CD4-positive, alpha-beta T cell (primary cell): Measurements from ENCODE around the gene MOBP. TPM values are rescaled to one million over a fixed set of nuclear protein-coding genes. Genes with fewer than 3 reads are reported as not detected.

ENCODE experiments used
- ATAC-seq: fragments of 200-7000 bp; cut with Tn5 transposase; one replicate; pipeline ENCODE4 v1.10.0; 2022; ENCODE audit warnings: mild to moderate bottlenecking; ENCODE audit not compliant: poor library complexity
- CTCF ChIA-PET: fragments of 350-600 bp; sonication (Branson Sonifier 250); formaldehyde crosslinking; loops from one replicate; lab custom pipeline; 2021; ENCODE audit warnings: antibody characterized with exemption, inconsistent platforms; lab: Charles Lee
- POLR2A ChIA-PET: fragments of 350-600 bp; sonication (Branson Sonifier 250); formaldehyde crosslinking; loops from one replicate; lab custom pipeline; 2021; ENCODE audit warnings: antibody characterized with exemption, inconsistent platforms; lab: Charles Lee
- DNase-seq, 14 experiments: peaks; one replicate each; pipeline ENCODE4 v3.0.0-alpha.2; 2013 to 2020; ENCODE audit warnings: mixed read lengths in 2 of 14
- H3K27ac ChIP-seq, 2 donors: one replicate each; pipeline versions ENCODE4 v1.5.1 to v1.7.0; 2013; ENCODE audit warnings: low read length in 2 of 2, low read depth in 1 of 2, mild to moderate bottlenecking in 1 of 2
- H3K27me3 ChIP-seq, 2 experiments: 1 replicate in 1 of 2; 2 replicates in 1 of 2; pipeline versions ENCODE4 v1.6.1 to v1.7.0; 2013; ENCODE audit warnings: low read length in 2 of 2, control low read depth in 1 of 2, mild to moderate bottlenecking in 1 of 2, moderate library complexity in 1 of 2; ENCODE audit not compliant: insufficient read depth in 2 of 2, control insufficient read depth in 1 of 2
- H3K36me3 ChIP-seq: one replicate; pipeline ENCODE4 v1.6.1; 2013; ENCODE audit warnings: low read length, control low read depth; ENCODE audit not compliant: insufficient read depth
- H3K4me1 ChIP-seq: one replicate; pipeline ENCODE4 v1.6.1; 2013; ENCODE audit warnings: low read length, control low read depth; ENCODE audit not compliant: insufficient read depth
- H3K4me3 ChIP-seq: one replicate; pipeline ENCODE4 v1.5.1; 2013; ENCODE audit warnings: mild to moderate bottlenecking, low read length, moderate library complexity
- H3K9me3 ChIP-seq, 2 experiments: 1 replicate in 1 of 2; 2 replicates in 1 of 2; pipeline versions ENCODE4 v1.6.1 to v1.7.0; 2013; ENCODE audit warnings: low read length in 2 of 2, mild to moderate bottlenecking in 2 of 2, control low read depth in 1 of 2, moderate library complexity in 1 of 2; ENCODE audit not compliant: control insufficient read depth in 1 of 2, insufficient read depth in 1 of 2
- H3K27ac Mint-ChIP-seq: one replicate; pipeline ENCODE4 v1.8.0; 2020; ENCODE audit warnings: mixed read lengths
- H3K27me3 Mint-ChIP-seq: one replicate; pipeline ENCODE4 v1.8.0; 2021; ENCODE audit warnings: mixed read lengths
- H3K36me3 Mint-ChIP-seq: one replicate; pipeline ENCODE4 v1.8.0; 2021; ENCODE audit warnings: low read depth, mixed read lengths
- H3K4me1 Mint-ChIP-seq: one replicate; pipeline ENCODE4 v1.8.0; 2021; ENCODE audit warnings: low read depth, mixed read lengths
- H3K4me3 Mint-ChIP-seq: one replicate; pipeline ENCODE4 v1.8.0; 2020; ENCODE audit warnings: mild to moderate bottlenecking, mixed read lengths
- H3K9me3 Mint-ChIP-seq: one replicate; pipeline ENCODE4 v1.8.0; 2020; ENCODE audit warnings: mixed read lengths
- intact Hi-C, 2 experiments: fragments of 100-400 bp; cut with DNase I in 1 of 2; cut with micrococcal nuclease in 1 of 2; formaldehyde crosslinking; loops; one replicate each; pipeline versions ENCODE4 v1.15.1 to v1.9.0; 2023 to 2025; cut with DNase I, micrococcal nuclease
- total RNA-seq, 174 experiments: library from RNA in 2 of 174; stranded (reverse) in 2 of 174; gene quantifications; one replicate each; pipeline ENCODE4 v1.2.3 and lab custom pipeline; 2021 to 2026
- TF ChIP-seq, protein P1 (sequence below): fragments of 200-600 bp; IDR thresholded peaks from one replicate; pipeline ENCODE4 v1.8.0; 2022; ENCODE audit warnings: antibody characterized with exemption, mild to moderate bottlenecking

The MOBP gene
- total RNA-seq, 2 experiments from 2014 or later = not detected

DNA sequence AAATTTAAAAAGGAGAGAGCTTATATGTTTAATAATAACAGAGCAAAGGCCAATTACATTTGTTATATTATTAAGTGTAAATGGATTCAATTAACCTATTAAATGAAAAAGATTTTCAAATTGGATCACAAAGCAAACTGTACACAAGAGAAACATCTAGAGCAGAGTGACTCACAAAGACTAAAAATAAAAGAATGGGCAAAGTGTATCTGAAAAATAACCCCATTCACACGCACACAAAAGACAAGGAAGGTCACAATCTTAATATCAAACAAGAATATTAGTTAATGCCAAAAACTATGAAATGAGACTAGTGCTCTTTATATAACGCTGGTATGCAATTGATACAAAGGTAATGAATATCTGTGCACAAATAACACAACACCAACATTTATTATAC lies 65.7 kb downstream of the MOBP start:
- Mint-ChIP-seq H3K4me1 (no peaks in the 10 kb centered on the region), H3K27me3 (peaks cover 30% of the 10 kb centered on the region), H3K9me3 (no peaks in the 10 kb centered on the region), H3K36me3 (no peaks in the 10 kb centered on the region), H3K27ac (no peak overlapping the region), H3K4me3 (no peak overlapping the region)
- Histone ChIP-seq H3K27ac (no peak overlapping the region), H3K27me3 (no peaks in the 10 kb centered on the region), H3K4me1 (no peaks in the 10 kb centered on the region), H3K4me3 (no peak overlapping the region), H3K36me3 (no peaks in the 10 kb centered on the region), H3K9me3 (no peaks in the 10 kb centered on the region)
- TF ChIP-seq, protein P1, sequence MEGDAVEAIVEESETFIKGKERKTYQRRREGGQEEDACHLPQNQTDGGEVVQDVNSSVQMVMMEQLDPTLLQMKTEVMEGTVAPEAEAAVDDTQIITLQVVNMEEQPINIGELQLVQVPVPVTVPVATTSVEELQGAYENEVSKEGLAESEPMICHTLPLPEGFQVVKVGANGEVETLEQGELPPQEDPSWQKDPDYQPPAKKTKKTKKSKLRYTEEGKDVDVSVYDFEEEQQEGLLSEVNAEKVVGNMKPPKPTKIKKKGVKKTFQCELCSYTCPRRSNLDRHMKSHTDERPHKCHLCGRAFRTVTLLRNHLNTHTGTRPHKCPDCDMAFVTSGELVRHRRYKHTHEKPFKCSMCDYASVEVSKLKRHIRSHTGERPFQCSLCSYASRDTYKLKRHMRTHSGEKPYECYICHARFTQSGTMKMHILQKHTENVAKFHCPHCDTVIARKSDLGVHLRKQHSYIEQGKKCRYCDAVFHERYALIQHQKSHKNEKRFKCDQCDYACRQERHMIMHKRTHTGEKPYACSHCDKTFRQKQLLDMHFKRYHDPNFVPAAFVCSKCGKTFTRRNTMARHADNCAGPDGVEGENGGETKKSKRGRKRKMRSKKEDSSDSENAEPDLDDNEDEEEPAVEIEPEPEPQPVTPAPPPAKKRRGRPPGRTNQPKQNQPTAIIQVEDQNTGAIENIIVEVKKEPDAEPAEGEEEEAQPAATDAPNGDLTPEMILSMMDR = no peak
- ChIA-PET POLR2A (no interaction called here), CTCF (no interaction called here)
- intact Hi-C loops = no loop called here
- no peak for DNase-seq
- no peak for ATAC-seq

DNA sequence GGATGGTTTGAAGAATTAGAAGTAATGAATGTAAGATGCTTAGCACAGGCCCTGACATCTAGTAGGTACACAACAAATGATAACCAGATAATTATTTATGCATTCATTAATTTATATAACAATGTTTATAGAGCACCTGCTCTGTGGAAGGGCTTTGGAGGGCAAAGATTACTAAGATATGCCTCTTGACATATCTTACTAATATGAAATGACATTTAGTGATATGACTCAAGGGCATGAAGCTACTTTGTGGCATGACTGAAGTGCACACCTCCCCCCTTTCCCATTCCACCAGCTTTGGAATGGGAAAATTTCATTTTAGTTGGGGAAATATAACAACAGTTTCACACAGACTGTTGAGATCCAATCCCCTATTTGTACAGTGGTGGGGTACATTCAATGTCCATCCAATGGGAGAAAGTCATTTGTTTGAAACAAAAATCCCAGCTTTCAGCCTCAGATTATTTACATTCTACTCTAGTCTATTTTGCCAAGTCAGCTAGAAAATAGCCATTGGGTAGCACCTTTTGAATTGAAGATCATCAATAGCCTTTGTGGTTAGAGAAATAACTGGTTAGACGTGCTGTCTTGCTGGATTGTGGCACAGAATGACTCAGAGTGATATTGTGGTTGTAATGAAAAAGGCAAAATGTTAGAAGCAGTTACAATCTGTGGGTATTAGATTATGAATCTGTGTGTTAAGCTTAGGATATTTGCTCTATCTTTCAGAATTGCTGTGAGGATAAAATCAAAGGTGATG lies 72.9 kb downstream of the MOBP start:
- H3K27ac Mint-ChIP-seq = no peak overlapping the region
- CTCF ChIA-PET = no interaction called here
- intact Hi-C loops = no loop called here
- TF ChIP-seq, protein P1 = no peak
- H3K27me3 Mint-ChIP-seq = peaks cover 16% of the 10 kb centered on the region
- no peak overlapping the region for H3K27ac ChIP-seq
- H3K36me3 Mint-ChIP-seq = no peaks in the 10 kb centered on the region
- DNase-seq = no peak
- no peaks in the 10 kb centered on the region for H3K36me3 ChIP-seq
- no peaks in the 10 kb centered on the region for H3K4me1 ChIP-seq
- no peak overlapping the region for H3K4me3 Mint-ChIP-seq
- H3K27me3 ChIP-seq = no peaks in the 10 kb centered on the region
- H3K9me3 ChIP-seq = no peaks in the 10 kb centered on the region
- POLR2A ChIA-PET = no interaction called here
- H3K4me1 Mint-ChIP-seq = no peaks in the 10 kb centered on the region
- no peak for ATAC-seq
- no peaks in the 10 kb centered on the region for H3K9me3 Mint-ChIP-seq
- H3K4me3 ChIP-seq = no peak overlapping the region

DNA sequence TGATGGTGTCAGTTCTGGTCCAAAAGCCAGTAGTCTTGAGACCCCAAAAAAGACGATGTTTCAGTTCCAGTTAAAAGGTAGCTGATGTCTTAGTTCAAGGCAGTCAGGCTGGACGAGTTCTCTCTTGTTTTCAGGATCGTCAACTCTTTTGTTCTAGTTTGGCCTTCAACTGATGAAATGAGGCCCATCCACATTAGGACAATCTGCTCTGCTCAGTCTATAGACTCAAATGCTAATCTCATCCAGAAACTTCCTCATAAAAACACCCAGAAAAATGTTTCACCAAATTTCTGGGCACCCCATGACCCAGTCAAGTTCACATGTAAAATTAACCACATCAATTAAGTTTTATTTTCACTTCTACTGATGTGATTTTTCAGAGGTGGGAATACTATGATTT lies 74.0 kb downstream of the MOBP start:
- Histone ChIP-seq H3K9me3 (no peaks in the 10 kb centered on the region), H3K27me3 (no peaks in the 10 kb centered on the region), H3K4me1 (no peaks in the 10 kb centered on the region), H3K27ac (no peak overlapping the region), H3K4me3 (no peak overlapping the region), H3K36me3 (no peaks in the 10 kb centered on the region)
- Mint-ChIP-seq H3K9me3 (no peaks in the 10 kb centered on the region), H3K36me3 (no peaks in the 10 kb centered on the region), H3K27me3 (peaks cover 11% of the 10 kb centered on the region), H3K4me1 (no peaks in the 10 kb centered on the region), H3K27ac (no peak overlapping the region), H3K4me3 (no peak overlapping the region)
- TF ChIP-seq, protein P1 = no peak
- POLR2A ChIA-PET = no interaction called here
- DNase-seq (no peak), ATAC-seq (no peak)
- intact Hi-C loops = no loop called here
- CTCF ChIA-PET = no interaction called here
